Hair follicle dermal papilla cell (primary cell): Measurements from ENCODE around the gene RPS3. TPM values are rescaled to one million over a fixed set of nuclear protein-coding genes. Genes with fewer than 3 reads are reported as not detected.

Source experiments
- small RNA-seq: library from RNA; depleted of rRNA; stranded (forward); fragments of <200 nt; gene quantifications from one replicate; pipeline ENCODE3, GENCODE V24; 2012
- total RNA-seq: library from RNA; depleted of rRNA; stranded (reverse); fragments of >200 nt; gene quantifications from 2 replicates; pipeline ENCODE4 v1.2.3, GENCODE V29; 2012

Gene RPS3
- total RNA-seq, result 931 and 1,241 TPM in 2 replicates

DNA sequence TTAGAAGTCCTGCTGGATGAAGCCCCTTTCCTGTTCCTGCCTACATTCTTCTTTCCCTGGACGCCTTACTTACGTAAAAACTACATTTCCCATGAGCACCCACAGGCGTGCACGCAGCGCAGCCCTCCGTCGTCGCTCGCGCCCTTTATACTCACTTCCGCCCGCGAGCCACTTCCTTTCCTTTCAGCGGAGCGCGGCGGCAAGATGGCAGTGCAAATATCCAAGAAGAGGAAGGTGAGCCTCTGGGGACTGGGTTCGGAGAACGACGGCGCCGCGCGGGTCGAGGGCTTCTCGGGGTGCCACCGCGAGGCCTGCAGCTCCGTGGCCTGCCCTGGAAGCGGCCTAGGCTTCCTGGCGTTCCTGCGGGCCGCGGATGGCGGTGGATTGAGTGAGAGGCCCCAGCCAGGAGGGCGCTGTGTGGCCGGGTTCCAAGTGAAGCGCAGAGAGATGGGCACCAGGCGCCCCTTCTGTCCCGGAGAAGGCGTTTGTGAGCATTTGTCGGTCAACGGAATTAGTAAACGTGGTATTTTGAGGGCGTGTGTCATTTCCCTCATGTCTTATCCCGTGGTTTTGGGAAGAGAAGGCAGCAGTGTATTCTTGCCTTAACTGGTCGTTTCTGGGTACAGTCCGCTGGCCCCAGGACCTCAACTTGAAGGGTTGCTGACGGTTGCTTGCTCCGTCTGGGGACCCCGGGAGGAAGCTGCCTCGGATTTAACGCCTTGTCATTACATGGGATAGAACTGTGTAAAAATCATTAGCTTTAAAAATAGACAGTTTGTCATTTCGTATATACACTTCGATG lies at the start of gene RPS3:
RPS3 (plus strand) TSS at position 175 of the 802 bp plus-strand sequence; CDS start at position 205, 30 bp downstream.

DNA sequence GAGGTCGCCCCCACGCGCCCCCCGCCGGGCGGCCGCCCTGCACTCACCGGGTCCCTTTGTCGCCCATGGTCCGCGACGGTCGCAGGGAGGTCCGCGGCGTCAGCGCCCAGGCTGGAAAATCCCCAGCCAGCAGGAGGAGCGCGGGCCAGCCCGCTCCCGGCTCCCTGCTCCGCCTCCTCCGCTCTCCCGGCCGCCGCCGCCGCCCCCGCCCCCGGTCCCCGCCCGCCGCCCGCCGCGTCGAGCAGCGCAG lies 47.9 kb upstream of the RPS3 start, which contains the start of gene ARRB1:
ARRB1 (minus strand) TSS at position 121 of the 250 bp plus-strand sequence; CDS start at position 67, 54 bp downstream.

DNA sequence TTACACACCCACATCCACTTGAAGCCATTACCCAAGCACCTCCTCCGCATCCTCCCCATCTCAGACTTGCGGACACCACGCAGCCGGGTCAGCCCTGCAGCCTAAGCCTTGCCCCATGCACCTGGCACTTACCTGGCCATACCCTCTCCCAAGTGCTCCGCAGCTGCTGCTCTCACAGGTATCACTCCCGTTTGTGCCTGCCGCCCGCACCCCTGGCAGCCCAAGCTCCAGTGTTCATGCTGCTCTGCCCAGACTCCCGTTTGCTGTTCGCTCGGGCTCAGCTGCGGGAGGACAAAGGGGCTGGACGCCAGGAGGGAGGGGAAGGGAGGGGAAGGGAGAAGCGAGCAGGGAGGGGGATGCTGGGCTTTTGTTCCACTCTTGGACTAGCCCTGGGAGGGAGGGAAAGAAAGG lies 33.6 kb downstream of the RPS3 start, which contains the start of gene KLHL35:
KLHL35 (minus strand) TSS at position 293 of the 411 bp plus-strand sequence. CDS start 2,574 bp downstream, outside the sequence.

Small RNA genes within 50 kb of the gene (small RNA-seq; reads per million reads assigned to genes)
- gene SNORD15A (not detected), gene SNORD15B (2,687 reads per million, percentile 100 among the genes with 10 or more reads in this experiment)

Other genes with a start within 250 kb of the RPS3 start
- not detected in 2 replicates for gene SLCO2B1, start 248.4 kb upstream of the RPS3 start, total RNA-seq
- gene TPBGL, start 158.7 kb upstream of the RPS3 start, total RNA-seq, result not detected in 2 replicates
- gene ARRB1, start 47.9 kb upstream of the RPS3 start, total RNA-seq, result 14.7 and 20.0 TPM in 2 replicates
- gene KLHL35, start 33.7 kb downstream of the RPS3 start, total RNA-seq, result 1.5 and 2.2 TPM in 2 replicates
- gene GDPD5, start 126.4 kb downstream of the RPS3 start, total RNA-seq, result 7.3 and 8.0 TPM in 2 replicates
- gene SERPINH1, start 162.7 kb downstream of the RPS3 start, total RNA-seq, result 1,065 and 1,511 TPM in 2 replicates